Loucy (cell line): Measurements from ENCODE around the gene TEAD1.

ENCODE experiments used
- EZH2phosphoT487 ChIP-seq: fragments of 200-600 bp; IDR thresholded peaks from 2 replicates; pipeline ENCODE4 v1.6.1; 2018; ENCODE audit warnings: antibody characterized with exemption, mild to moderate bottlenecking, moderate library complexity, borderline replicate concordance
- TF ChIP-seq, protein P1 (sequence below): fragments of 200-600 bp; sonication (generic); conservative IDR thresholded peaks from 2 replicates; pipeline ENCODE4 v1.5.1; 2014; ENCODE audit warnings: mild to moderate bottlenecking, antibody characterized with exemption, low read length

DNA sequence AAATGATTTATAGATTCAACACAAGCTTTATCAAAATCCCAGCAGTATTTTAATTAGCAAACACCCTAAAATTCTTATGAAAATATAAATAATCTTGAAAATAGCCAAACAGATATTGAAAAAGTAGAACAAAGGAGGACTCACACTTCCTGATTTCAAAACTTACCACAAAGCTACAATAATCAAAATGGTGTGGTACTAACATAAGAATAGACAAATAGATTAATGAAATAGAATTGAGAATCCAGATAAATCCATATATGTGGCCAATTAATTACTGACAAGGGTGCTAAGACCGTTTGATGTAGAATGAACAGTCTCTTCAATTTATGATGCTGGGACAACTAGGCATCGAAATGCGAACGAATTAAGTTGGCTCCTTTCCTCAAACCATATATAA is 49.6 kb upstream of the TEAD1 start:
- TF ChIP-seq, protein P1, sequence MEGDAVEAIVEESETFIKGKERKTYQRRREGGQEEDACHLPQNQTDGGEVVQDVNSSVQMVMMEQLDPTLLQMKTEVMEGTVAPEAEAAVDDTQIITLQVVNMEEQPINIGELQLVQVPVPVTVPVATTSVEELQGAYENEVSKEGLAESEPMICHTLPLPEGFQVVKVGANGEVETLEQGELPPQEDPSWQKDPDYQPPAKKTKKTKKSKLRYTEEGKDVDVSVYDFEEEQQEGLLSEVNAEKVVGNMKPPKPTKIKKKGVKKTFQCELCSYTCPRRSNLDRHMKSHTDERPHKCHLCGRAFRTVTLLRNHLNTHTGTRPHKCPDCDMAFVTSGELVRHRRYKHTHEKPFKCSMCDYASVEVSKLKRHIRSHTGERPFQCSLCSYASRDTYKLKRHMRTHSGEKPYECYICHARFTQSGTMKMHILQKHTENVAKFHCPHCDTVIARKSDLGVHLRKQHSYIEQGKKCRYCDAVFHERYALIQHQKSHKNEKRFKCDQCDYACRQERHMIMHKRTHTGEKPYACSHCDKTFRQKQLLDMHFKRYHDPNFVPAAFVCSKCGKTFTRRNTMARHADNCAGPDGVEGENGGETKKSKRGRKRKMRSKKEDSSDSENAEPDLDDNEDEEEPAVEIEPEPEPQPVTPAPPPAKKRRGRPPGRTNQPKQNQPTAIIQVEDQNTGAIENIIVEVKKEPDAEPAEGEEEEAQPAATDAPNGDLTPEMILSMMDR = no peak
- no peak for TF ChIP-seq EZH2phosphoT487
